Kidney epithelial cell (primary cell): ENCODE data around the gene BAD. TPM values are rescaled to one million over a fixed set of nuclear protein-coding genes. Genes with fewer than 3 reads are reported as not detected.

Experiments used
- DNase-seq: peaks from one replicate; pipeline ENCODE4 v3.0.0-alpha.2; 2010; ENCODE audit warnings: low read depth
- H3K27me3 ChIP-seq: 2 replicates; pipeline ENCODE4 v1.6.0; 2011; ENCODE audit warnings: low read length; ENCODE audit not compliant: control insufficient read depth, insufficient read depth
- H3K36me3 ChIP-seq: 2 replicates; pipeline ENCODE4 v1.5.1; 2011; ENCODE audit warnings: low read length; ENCODE audit not compliant: control insufficient read depth, insufficient read depth
- H3K4me3 ChIP-seq: 2 replicates; pipeline ENCODE4 v1.5.1; 2011; ENCODE audit warnings: low read depth, mild to moderate bottlenecking, control low read depth, low read length
- CTCF ChIP-seq: IDR thresholded peaks from 2 replicates; pipeline ENCODE4 v1.5.1; 2011; ENCODE audit warnings: mild to moderate bottlenecking, moderate library complexity, low read length, control low read depth, inconsistent platforms; ENCODE audit not compliant: insufficient read depth, poor library complexity, severe bottlenecking
- total RNA-seq: library from RNA; depleted of rRNA; stranded (reverse); fragments of >200 nt; gene quantifications from 2 replicates; pipeline ENCODE4 v1.2.3, GENCODE V29; 2015

The BAD gene
- total RNA-seq, 1 donor from 2014 or later: 118 TPM

DNA sequence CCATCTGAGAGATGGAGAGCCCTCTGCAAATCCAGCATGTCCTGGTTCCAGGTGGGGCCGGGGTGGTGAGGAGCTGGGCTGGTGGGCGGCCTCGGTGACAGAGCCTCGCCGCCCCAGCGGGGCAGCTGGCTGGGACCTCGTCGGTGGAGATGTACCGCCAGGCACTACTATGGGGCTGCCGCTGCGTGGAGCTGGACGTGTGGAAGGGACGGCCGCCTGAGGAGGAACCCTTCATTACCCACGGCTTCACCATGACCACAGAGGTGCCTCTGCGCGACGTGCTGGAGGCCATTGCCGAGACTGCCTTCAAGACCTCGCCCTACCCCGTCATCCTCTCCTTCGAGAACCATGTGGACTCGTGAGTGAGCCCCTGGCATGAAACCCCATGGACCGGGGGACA is 26.1 kb downstream of the BAD start:
- Histone ChIP-seq H3K27me3 (no peaks in the 10 kb centered on the region), H3K4me3 (no peak overlapping the region), H3K36me3 (peaks cover 2% of the 10 kb centered on the region)
- DNase-seq: no peak
- no peak for TF ChIP-seq CTCF

GRCh38 chr11:64256300-64256699 is 28.2 kb downstream of the BAD start:
- DNase-seq: no peak
- no peak for TF ChIP-seq CTCF
- H3K36me3 ChIP-seq: peaks cover 2% of the 10 kb centered on the region
- no peaks in the 10 kb centered on the region for H3K27me3 ChIP-seq
- H3K4me3 ChIP-seq: no peak overlapping the region

DNA sequence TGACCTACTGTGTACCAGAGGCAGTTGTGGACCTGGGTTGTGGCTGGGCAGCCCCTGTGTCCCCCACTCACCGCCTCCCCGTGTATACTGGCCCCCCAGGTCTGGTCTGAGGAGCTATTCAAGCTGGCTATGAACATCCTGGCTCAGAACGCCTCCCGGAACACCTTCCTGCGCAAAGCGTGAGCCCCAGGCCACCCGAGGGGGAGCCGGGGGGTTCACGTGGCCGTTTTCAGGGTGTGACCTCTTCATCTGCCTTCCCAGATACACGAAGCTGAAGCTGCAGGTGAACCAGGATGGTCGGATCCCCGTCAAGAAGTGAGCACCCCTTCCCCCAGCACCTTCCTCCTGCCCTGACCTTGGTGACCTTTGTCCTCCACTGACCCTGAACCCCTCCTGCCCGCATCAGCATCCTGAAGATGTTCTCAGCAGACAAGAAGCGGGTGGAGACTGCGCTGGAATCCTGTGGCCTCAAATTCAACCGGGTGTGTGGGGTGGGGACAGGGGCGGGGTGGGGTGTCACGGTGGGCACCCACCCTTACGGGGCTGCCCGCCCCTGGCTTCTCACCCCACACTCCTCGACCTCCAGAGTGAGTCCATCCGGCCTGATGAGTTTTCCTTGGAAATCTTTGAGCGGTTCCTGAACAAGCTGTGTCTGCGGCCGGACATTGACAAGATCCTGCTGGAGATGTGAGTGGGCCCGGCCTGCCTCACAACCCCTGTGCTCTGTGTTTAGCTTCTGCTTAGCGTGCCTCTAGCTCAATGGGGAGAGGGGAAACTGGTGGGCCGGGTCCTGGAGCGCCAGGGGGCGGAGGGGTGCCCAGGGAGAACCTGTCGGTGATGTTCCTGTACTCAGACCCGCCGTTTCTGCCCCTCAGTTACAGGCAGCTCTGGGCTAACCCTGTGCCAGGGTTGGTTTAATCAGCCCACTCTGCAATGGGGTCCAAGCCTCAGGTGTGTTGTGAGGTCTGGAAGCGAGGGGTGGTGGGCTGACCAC is 29.0 kb downstream of the BAD start:
- Histone ChIP-seq H3K27me3 (no peaks in the 10 kb centered on the region), H3K4me3 (no peak overlapping the region), H3K36me3 (peaks cover 2% of the 10 kb centered on the region)
- DNase-seq: no peak
- TF ChIP-seq CTCF: no peak

DNA sequence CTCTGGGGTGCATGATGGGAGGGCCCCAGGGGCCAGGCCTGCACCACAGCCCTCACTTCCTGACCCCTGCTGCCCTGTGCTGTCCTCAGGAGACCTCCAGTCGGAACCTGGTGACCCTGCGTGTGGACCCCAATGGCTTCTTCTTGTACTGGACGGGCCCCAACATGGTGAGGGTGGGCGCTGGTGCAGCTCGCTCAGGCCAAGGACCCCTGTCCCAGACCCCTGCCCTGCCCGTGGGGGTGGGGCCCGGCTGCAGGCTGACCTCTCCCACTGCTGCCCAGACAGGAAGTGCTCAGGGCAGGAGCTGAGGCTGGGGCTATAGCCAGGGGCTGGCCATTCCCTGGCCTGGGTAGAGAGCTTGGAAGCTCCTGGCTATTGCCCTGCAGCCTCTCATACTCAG is 30.1 kb downstream of the BAD start:
- DNase-seq: no peak
- Histone ChIP-seq H3K4me3 (no peak overlapping the region), H3K27me3 (no peaks in the 10 kb centered on the region), H3K36me3 (peaks cover 2% of the 10 kb centered on the region)
- no peak for TF ChIP-seq CTCF

DNA sequence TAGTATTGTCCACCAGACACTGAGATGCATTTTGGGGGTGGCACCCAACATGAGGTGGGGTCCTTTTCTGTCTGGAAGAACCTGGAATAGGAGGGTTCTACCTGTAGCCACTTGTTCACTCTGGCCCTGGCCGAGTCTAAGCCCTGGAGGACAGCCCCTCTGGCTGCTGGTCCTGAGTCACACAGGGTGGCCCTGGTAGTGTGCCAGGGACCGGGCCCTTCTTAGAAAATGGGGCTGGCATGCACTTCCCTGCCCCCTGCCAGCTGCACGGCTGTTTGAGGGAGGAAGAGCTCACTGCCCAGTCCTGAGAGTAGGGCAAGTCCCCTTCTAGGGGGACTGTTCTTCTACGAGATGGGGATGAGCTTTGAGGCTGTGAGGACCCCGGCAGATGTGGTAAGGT is 31.0 kb downstream of the BAD start:
- DNase-seq: no peak
- Histone ChIP-seq H3K4me3 (no peak overlapping the region), H3K27me3 (no peaks in the 10 kb centered on the region), H3K36me3 (peaks cover 2% of the 10 kb centered on the region)
- no peak for TF ChIP-seq CTCF
